ENCODE measurements around the gene TIMM22. TPM values are rescaled to one million over a fixed set of nuclear protein-coding genes. Genes with fewer than 3 reads are reported as not detected.

TIMM22 gene
- polyA plus RNA-seq, 3 donors: 3.2 to 13.6 (median 13.1) TPM

DNA sequence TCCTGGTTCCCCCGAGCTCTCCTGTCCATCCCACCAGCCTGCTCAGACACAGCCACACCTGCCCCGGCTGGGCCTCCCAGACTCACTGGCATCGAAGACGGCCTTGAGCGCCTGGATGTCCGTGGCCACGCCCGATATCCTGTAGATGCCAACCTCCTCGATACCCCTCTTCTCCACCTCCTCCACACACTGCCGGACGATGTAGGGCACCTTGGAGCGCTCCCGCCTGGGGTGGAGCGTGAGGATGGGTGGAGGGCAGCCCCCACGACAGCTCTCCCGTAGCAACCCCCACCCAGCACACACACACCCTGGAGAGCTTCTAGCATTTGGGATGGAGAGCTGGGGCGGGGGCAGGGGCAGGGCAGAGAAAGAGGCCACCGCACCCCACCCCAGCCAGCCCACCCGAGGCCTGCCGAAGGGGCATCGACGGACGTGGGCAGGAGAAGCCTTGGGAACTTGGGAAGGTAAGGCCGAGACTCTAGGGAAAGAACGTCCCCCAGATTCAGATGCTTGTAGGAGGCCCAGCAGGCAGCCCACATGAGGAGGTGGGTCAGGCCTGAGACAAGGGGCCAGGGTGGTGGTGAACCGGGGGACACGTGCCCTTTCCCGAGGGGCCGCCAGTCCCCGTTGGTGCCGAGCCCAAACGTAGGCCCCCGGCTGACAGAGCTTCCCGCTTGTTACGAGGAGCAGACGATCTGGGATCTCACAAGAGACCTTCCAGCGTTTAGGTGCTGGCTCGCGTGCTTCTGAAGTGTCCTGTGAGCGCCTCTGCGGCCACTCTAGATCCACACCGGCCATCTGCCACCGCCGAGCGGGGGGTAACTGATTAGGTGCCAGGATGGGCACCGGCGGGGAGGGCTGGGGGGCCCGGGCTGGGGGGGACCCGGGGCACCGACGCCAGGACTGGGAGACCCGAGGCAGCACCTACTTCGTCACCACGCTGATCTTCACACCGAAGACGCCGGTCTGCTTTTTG is 15.1 kb downstream of the TIMM22 start:
- H3K9ac ChIP-seq (ENCODE audit: insufficient read depth, low read length, poor library complexity, severe bottlenecking): no peak overlapping the region
- TF ChIP-seq, protein P1, sequence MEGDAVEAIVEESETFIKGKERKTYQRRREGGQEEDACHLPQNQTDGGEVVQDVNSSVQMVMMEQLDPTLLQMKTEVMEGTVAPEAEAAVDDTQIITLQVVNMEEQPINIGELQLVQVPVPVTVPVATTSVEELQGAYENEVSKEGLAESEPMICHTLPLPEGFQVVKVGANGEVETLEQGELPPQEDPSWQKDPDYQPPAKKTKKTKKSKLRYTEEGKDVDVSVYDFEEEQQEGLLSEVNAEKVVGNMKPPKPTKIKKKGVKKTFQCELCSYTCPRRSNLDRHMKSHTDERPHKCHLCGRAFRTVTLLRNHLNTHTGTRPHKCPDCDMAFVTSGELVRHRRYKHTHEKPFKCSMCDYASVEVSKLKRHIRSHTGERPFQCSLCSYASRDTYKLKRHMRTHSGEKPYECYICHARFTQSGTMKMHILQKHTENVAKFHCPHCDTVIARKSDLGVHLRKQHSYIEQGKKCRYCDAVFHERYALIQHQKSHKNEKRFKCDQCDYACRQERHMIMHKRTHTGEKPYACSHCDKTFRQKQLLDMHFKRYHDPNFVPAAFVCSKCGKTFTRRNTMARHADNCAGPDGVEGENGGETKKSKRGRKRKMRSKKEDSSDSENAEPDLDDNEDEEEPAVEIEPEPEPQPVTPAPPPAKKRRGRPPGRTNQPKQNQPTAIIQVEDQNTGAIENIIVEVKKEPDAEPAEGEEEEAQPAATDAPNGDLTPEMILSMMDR (IDR thresholded peaks at IDR 0.05): no peak
- H3K9me3 Mint-ChIP-seq: no peaks in the 10 kb centered on the region
- no peak overlapping the region for H2AFZ ChIP-seq (ENCODE audit: insufficient read depth, low read depth, low read length, poor library complexity, severe bottlenecking)
- peaks cover 56 to 73% of the 10 kb centered on the region in 2 donors for H3K36me3 Mint-ChIP-seq
- H3K36me3 ChIP-seq (replicated peaks in 1 of 2; ENCODE audit: control insufficient read depth in 1 of 2, insufficient read depth in 2 of 2, low read length in 2 of 2): peaks cover 63 to 82% of the 10 kb centered on the region in 2 donors
- no peaks in the 10 kb centered on the region for H3K4me1 ChIP-seq (ENCODE audit: control insufficient read depth in 1 of 2, insufficient read depth in 2 of 2, low read length in 2 of 2)
- no peaks in the 10 kb centered on the region for H3K27me3 Mint-ChIP-seq (ENCODE audit: low read depth in 3 of 3)
- intact Hi-C loops (cut with micrococcal nuclease): no loop called here
- no peak overlapping the region for H3K27ac ChIP-seq (ENCODE audit: low read depth in 1 of 2, low read length in 2 of 2)
- peaks cover 84% of the 10 kb centered on the region for H4K20me1 ChIP-seq (ENCODE audit: insufficient read depth, low read length)
- H3K4me3 ChIP-seq (replicated peaks in 1 of 3; ENCODE audit: low read depth in 2 of 3, low read length in 3 of 3): no peak overlapping the region
- peak overlapping the region in 1 of 7 donors; percentile 76 for H3K27ac Mint-ChIP-seq
- H3K4me3 Mint-ChIP-seq: no peak overlapping the region
- no peak for DNase-seq
- peaks cover 7% of the 10 kb centered on the region for H3K79me2 ChIP-seq (ENCODE audit: insufficient read depth, low read length)
- H3K4me1 Mint-ChIP-seq: no peaks in the 10 kb centered on the region
- no peaks in the 10 kb centered on the region for H3K27me3 ChIP-seq (ENCODE audit: control insufficient read depth in 2 of 2, insufficient read depth in 2 of 2, low read length in 2 of 2)
- no peaks in the 10 kb centered on the region for H3K9me3 ChIP-seq (replicated peaks in 1 of 2; ENCODE audit: control insufficient read depth in 1 of 2, insufficient read depth in 1 of 2, low read length in 2 of 2)
- 97% methylated on average over 38 of the region's 57 CpGs for WGBS (ENCODE audit: insufficient coverage)
- H3K4me2 ChIP-seq (replicated peaks; ENCODE audit: extremely low read depth, low read length, poor library complexity, severe bottlenecking): no peak overlapping the region

DNA sequence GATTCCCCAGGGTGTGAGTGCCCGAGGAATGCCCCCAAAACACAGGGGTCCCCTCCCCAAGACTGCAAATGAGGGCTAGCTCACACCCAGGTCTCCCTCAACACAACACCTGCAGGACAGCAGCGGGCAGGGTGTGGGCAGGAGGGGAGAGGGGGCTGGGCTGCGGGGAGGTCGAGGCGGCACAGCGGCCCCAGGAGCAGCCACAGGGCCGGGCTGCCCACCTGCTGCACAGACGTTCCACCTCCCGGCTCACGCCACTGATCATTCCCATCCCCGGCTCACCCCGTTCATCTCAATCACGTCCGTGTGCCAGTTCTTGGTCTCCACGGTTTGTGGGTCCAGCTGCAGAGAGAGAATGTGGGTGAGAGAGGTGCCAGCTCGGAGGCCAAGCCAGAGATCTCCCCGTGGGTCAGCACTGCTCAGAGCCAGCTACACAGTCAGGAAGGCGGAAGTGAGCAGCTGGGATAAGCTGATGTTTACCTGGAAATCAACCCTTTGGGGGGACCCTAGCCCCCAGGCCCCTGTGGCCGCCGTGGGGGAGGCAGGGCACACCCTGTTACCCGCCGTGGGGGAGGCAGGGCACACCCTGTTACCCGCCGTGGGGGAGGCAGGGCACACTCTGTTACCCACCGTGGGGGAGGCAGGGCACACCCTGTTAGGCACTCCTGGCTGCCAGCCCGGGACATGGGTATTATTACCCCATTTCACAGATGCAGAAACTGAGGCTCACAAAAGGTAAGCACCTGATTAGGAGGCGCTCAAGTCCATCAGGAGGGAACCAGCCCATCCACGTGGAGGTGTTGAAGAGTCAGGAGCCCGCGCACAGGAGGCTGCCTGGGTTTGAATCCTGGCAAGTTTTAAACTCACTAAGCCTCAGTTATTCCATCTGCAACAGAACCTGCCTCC is 16.1 kb downstream of the TIMM22 start:
- Histone ChIP-seq H3K27me3 (ENCODE audit: control insufficient read depth in 2 of 2, insufficient read depth in 2 of 2, low read length in 2 of 2) (no peaks in the 10 kb centered on the region), H3K36me3 (replicated peaks in 1 of 2; ENCODE audit: control insufficient read depth in 1 of 2, insufficient read depth in 2 of 2, low read length in 2 of 2) (peaks cover 53 to 76% of the 10 kb centered on the region in 2 donors), H4K20me1 (ENCODE audit: insufficient read depth, low read length) (peaks cover 78% of the 10 kb centered on the region), H2AFZ (ENCODE audit: insufficient read depth, low read depth, low read length, poor library complexity, severe bottlenecking) (no peak overlapping the region), H3K79me2 (ENCODE audit: insufficient read depth, low read length) (peaks cover 7% of the 10 kb centered on the region), H3K27ac (ENCODE audit: low read depth in 1 of 2, low read length in 2 of 2) (no peak overlapping the region), H3K9ac (ENCODE audit: insufficient read depth, low read length, poor library complexity, severe bottlenecking) (no peak overlapping the region), H3K4me2 (replicated peaks; ENCODE audit: extremely low read depth, low read length, poor library complexity, severe bottlenecking) (no peak overlapping the region), H3K4me1 (ENCODE audit: control insufficient read depth in 1 of 2, insufficient read depth in 2 of 2, low read length in 2 of 2) (no peaks in the 10 kb centered on the region), H3K9me3 (replicated peaks in 1 of 2; ENCODE audit: control insufficient read depth in 1 of 2, insufficient read depth in 1 of 2, low read length in 2 of 2) (no peaks in the 10 kb centered on the region), H3K4me3 (replicated peaks in 1 of 3; ENCODE audit: low read depth in 2 of 3, low read length in 3 of 3) (no peak overlapping the region)
- no peak for DNase-seq
- Mint-ChIP-seq H3K4me3 (no peak overlapping the region), H3K9me3 (no peaks in the 10 kb centered on the region), H3K27ac (peak overlapping the region in 2 of 7 donors; percentile 20 to 74), H3K4me1 (no peaks in the 10 kb centered on the region), H3K27me3 (ENCODE audit: low read depth in 3 of 3) (no peaks in the 10 kb centered on the region), H3K36me3 (peaks cover 46 to 67% of the 10 kb centered on the region in 2 donors)
- intact Hi-C loops (cut with micrococcal nuclease): no loop called here
- TF ChIP-seq, protein P1 (IDR thresholded peaks at IDR 0.05): no peak
- WGBS (ENCODE audit: insufficient coverage): 94% methylated on average over 24 of the region's 30 CpGs
